Measurements from ENCODE around the gene ALDH18A1. TPM values are rescaled to one million over a fixed set of nuclear protein-coding genes. Genes with fewer than 3 reads are reported as not detected.
"Not testable (repeated sequence)": the region's sequence is repeated elsewhere in the genome, so short reads cannot be mapped to it uniquely, and the experiment has no call there.

Gene ALDH18A1
- polyA plus RNA-seq, 1 donor from 2014 or later, result 45.7 TPM

- Histone ChIP-seq H3K9me3 (ENCODE audit: low read length) (no peaks in the 10 kb centered on the region), H3K4me3 (ENCODE audit: low read length) (no peak overlapping the region), H3K27me3 (ENCODE audit: insufficient read depth, low read depth, low read length) (no peaks in the 10 kb centered on the region), H3F3A (ENCODE audit: insufficient read depth, low read length, poor library complexity, severe bottlenecking) (no peaks in the 10 kb centered on the region), H3K27ac (ENCODE audit: low read length) (no peak overlapping the region), H3K9ac (ENCODE audit: low read length) (no peak overlapping the region), H4K20me1 (ENCODE audit: insufficient read depth) (no peaks in the 10 kb centered on the region), H3K4me2 (ENCODE audit: low read length) (no peak overlapping the region), H3K36me3 (ENCODE audit: insufficient read depth, low read length) (peaks cover 22% of the 10 kb centered on the region), H2AFZ (ENCODE audit: low read depth, low read length) (no peak overlapping the region), H3K79me2 (replicated peaks; ENCODE audit: insufficient read depth, low read length) (no peaks in the 10 kb centered on the region), H3K9me2 (ENCODE audit: insufficient read depth, low read length) (no peaks in the 10 kb centered on the region)
- TF ChIP-seq REST (IDR thresholded peaks at IDR 0.05; ENCODE audit: borderline replicate concordance) (no peak), CTCF (IDR thresholded peaks at IDR 0.05; ENCODE audit: poor library complexity, severe bottlenecking) (no peak), EZH2 (IDR thresholded peaks at IDR 0.05; ENCODE audit: borderline replicate concordance, insufficient read depth, low read length, poor library complexity, severe bottlenecking) (no peak), TAF1 (IDR thresholded peaks at IDR 0.05; ENCODE audit: low read depth) (no peak), MXI1 (conservative IDR thresholded peaks at IDR 0.05; ENCODE audit: poor library complexity, severe bottlenecking) (no peak), EP300 (conservative IDR thresholded peaks at IDR 0.05; ENCODE audit: poor library complexity, severe bottlenecking) (no peak)
Measured at GRCh38 chr10:95626500-95626899, 30.0 kb downstream of the ALDH18A1 start.

- not testable (repeated sequence) for H2AFZ ChIP-seq (ENCODE audit: low read depth, low read length); H3K36me3 ChIP-seq (ENCODE audit: insufficient read depth, low read length)
Measured at GRCh38 chr10:95620415-95620814, 36.1 kb downstream of the ALDH18A1 start.

GRCh38 chr10:95618101-95618500 lies 38.4 kb downstream of the ALDH18A1 start:
- Histone ChIP-seq H3K27me3 (ENCODE audit: insufficient read depth, low read depth, low read length) (no peaks in the 10 kb centered on the region), H3K36me3 (ENCODE audit: insufficient read depth, low read length) (no peaks in the 10 kb centered on the region)
- TF ChIP-seq POLR2AphosphoS5 (IDR thresholded peaks at IDR 0.05), result no peak
- no peak for TF ChIP-seq RAD21 (conservative IDR thresholded peaks at IDR 0.05)
- TF ChIP-seq SMC3 (conservative IDR thresholded peaks at IDR 0.05; ENCODE audit: poor library complexity), result no peak
- TF ChIP-seq MXI1 (conservative IDR thresholded peaks at IDR 0.05; ENCODE audit: poor library complexity, severe bottlenecking), result no peak
- no peak for TF ChIP-seq CTCF (IDR thresholded peaks at IDR 0.05; ENCODE audit: poor library complexity, severe bottlenecking)
- TF ChIP-seq EP300 (conservative IDR thresholded peaks at IDR 0.05; ENCODE audit: poor library complexity, severe bottlenecking), result no peak
- no peak for TF ChIP-seq TAF1 (IDR thresholded peaks at IDR 0.05; ENCODE audit: low read depth)
- no peak for TF ChIP-seq EZH2 (IDR thresholded peaks at IDR 0.05; ENCODE audit: borderline replicate concordance, insufficient read depth, low read length, poor library complexity, severe bottlenecking)
- TF ChIP-seq REST (IDR thresholded peaks at IDR 0.05; ENCODE audit: borderline replicate concordance), result no peak

More at GRCh38 chr10:95620415-95620814, 36.1 kb downstream of the ALDH18A1 start:
- H3K27me3 ChIP-seq (ENCODE audit: insufficient read depth, low read depth, low read length); H3K9me2 ChIP-seq (ENCODE audit: insufficient read depth, low read length); H3K4me3 ChIP-seq (ENCODE audit: low read length); H3K4me2 ChIP-seq (ENCODE audit: low read length); H3K9ac ChIP-seq (ENCODE audit: low read length); H3K27ac ChIP-seq (ENCODE audit: low read length); H3K9me3 ChIP-seq (ENCODE audit: low read length); H3F3A ChIP-seq (ENCODE audit: insufficient read depth, low read length, poor library complexity, severe bottlenecking); H3K79me2 ChIP-seq (replicated peaks; ENCODE audit: insufficient read depth, low read length); H4K20me1 ChIP-seq (ENCODE audit: insufficient read depth): not testable (repeated sequence)

More at GRCh38 chr10:95618101-95618500, 38.4 kb downstream of the ALDH18A1 start:
- Histone ChIP-seq H3K4me3 (ENCODE audit: low read length) (no peak overlapping the region), H4K20me1 (ENCODE audit: insufficient read depth) (no peaks in the 10 kb centered on the region), H3K9me3 (ENCODE audit: low read length) (no peaks in the 10 kb centered on the region), H3K79me2 (replicated peaks; ENCODE audit: insufficient read depth, low read length) (no peaks in the 10 kb centered on the region), H2AFZ (ENCODE audit: low read depth, low read length) (no peak overlapping the region), H3F3A (ENCODE audit: insufficient read depth, low read length, poor library complexity, severe bottlenecking) (no peaks in the 10 kb centered on the region), H3K9me2 (ENCODE audit: insufficient read depth, low read length) (no peaks in the 10 kb centered on the region), H3K27ac (ENCODE audit: low read length) (no peak overlapping the region), H3K9ac (ENCODE audit: low read length) (no peak overlapping the region), H3K4me2 (ENCODE audit: low read length) (no peak overlapping the region)

Data from neural cell (in vitro differentiated cells).